Suprapubic skin (tissue), 4 donors: ENCODE results near the gene CAB39L.

Source experiments
- CTCF ChIP-seq, 2 donors: fragments of 200-600 bp in 1 of 2; fragments of 450-650 bp in 1 of 2; sonication (generic) in 1 of 2; IDR thresholded peaks; one replicate each; pipeline ENCODE4 v1.5.1; 2016 to 2019; ENCODE audit warnings: antibody characterized with exemption in 2 of 2, mild to moderate bottlenecking in 1 of 2, moderate library complexity in 1 of 2
- EP300 ChIP-seq: sonication (generic); formaldehyde crosslinking; IDR thresholded peaks from one replicate; pipeline ENCODE4 v1.6.1; 2017; ENCODE audit warnings: antibody characterized with exemption
- POLR2AphosphoS5 ChIP-seq, 3 donors: sonication (generic); formaldehyde crosslinking; IDR thresholded peaks; one replicate each; pipeline ENCODE4 v1.6.1; 2017; ENCODE audit warnings: antibody characterized with exemption in 3 of 3

GRCh38 chr13:49300739-49301589 is 142.9 kb downstream of the CAB39L start:
- TF ChIP-seq CTCF (IDR thresholded peaks at IDR 0.05) (peak; percentile 74 to 89), EP300 (no peak), POLR2AphosphoS5 (IDR thresholded peaks at IDR 0.05) (peak in 1 of 3 donors; percentile 18)
